Kidney capillary endothelial cell (primary cell): ENCODE results near the gene UBE3C.
A peak's percentile ranks its signal among the peaks of the same experiment; 100 is the strongest.
"Not testable (repeated sequence)": the region's sequence is repeated elsewhere in the genome, so short reads cannot be mapped to it uniquely, and the experiment has no call there.

Experiments used
- DNase-seq: peaks from one replicate; pipeline ENCODE4 v3.0.0-alpha.2; 2018; ENCODE audit warnings: low spot score

Gene UBE3C

DNA sequence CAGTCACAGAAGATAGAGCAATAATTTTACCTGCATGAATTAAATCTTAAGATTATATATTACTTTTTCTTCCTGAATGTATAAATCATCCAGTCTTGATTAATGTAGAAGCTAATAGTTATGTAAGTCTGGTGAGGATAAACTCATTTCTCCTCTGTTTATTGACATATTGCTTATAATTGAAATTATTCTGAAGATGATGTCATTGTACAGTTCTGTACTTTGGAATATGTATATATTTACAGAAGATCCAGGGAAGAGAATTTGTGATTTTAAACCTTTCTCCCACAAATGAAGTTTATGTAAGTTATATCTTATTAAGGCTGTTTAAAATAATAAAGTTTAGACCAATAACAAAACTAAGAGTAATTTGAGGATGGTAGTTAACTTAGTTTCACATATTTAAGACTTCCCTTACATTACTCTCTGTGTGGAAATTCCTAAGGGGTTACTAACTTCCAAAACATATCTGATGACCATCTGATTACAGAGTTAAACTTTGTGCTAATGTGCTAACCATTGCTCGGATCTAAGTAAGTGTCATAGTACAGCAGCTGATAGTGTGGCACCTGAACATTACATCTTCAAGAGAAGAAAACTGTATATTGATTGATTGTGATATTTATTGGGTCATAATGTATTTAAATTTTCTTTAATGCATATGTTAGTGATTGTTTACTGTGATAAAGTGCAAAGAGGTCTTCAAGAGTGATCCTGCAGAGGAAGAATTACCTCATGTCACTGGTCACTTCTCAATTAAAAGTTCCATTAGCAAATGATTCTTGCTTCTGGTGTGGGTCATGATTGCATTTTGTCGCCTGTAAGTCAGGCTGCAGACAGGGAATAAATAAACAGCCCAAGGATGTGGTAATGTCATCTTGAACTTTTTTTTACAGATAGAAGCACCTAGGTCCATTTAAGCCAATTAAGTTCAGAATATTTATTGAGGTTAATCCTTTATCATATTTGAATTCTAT, 96.9 kb downstream of the UBE3C start:
- no peak for DNase-seq

DNA sequence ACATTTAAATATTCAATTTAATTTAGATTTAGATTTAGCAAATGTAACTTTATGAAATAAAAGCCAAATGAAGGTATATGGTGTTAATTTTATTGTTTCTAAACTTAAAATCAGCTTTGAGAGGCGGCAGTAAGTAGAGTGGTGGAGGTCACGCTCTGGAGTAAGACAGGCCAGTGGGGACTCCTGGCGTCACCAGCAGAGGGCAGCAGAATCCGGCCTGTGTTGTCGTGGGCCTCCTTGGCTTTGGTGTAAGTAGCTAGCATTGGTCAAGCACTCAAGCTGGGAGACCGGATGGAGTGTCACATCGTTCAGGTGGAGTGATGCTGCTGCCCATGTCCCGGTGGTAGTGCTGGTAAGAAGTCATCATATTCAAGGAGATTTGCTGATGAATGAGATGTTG, 99.4 kb downstream of the UBE3C start:
- DNase-seq, result no peak

DNA sequence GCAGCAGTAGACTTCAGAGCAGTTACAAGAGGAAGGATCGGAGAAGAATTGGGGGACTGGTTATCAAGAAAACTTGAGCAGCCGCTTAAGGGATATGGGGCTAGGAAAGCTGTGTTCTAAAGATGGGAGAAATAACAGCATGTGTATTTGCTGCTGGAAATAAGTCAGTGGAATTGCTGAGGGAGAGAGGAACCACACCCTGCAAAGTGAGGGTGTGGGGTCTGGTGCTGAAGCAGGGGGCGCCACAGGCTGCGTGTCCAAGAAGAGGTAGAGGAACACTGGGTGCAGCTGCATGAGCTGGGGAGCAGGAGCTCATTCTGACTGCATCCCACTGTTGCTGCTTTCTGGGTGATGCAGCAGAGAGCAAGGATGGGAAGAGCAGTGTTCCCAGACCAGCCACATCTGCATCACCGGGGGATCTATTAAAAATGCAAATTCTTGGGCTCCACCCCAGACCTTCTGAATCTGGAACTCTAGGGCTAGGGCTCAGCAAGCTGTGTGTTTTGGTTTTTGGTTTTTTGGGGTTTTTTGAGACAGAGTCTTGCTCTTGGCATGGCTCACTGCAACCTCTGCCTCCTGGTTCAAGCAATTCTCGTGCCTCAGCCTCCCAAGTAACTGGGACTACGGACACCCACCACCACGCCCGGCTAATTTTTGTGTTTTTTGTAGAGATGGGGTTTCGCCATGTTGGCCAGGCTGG, 101.0 kb downstream of the UBE3C start:
- DNase-seq, result no peak

DNA sequence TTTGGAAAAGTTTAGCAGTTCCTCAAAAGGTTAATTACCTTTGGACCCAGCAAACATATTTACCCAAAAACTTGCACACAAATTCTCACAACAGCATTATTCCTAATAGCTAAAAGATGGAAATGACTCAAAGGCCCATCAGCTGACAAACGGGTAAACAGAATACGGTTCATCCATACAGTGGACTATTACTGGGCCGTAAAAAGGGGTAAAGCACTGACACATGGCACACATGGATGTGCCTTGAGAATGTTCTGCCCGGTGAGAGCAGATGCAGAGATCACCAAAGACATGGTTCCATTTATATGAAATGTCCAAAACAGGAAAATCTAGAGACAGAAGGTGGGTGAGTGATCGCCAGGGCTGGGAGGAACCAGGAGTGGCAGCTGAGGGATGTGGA, 102.9 kb downstream of the UBE3C start:
- no peak for DNase-seq

DNA sequence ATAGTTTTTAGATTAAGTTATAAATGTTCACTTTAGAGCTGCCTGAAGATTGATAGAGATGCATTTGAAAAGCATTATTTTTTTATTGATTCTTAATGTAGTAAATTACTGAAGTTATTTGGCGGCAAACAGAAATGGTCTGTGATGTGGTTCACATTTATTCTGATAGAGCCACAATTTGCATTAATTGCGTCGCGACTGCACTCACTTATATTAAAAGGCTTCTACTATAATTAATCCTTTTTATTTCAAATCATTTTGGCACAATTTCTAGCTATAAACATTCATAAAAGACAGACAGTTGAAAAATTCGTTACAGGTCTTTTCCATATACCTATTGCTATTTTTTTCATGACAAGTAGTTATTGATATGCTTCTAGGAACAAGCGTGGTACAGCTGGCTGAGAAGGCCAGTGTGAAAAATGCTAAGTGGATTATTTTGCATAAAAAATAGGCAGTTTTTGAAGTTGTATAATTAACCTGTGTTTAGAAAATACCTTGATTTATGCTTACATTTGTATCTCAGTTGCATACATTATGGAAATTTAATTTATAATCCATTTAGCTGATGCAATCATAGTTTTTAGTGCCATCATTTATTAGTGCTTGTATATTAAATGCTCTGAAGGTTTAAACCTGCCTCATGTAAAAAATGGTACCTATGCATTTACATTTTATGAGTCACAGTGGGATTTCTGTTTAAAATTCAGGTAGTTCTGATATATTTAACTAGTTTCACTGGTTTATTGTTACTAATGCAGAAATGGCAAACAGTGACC, 106.0 kb downstream of the UBE3C start:
- DNase-seq, result no peak

DNA sequence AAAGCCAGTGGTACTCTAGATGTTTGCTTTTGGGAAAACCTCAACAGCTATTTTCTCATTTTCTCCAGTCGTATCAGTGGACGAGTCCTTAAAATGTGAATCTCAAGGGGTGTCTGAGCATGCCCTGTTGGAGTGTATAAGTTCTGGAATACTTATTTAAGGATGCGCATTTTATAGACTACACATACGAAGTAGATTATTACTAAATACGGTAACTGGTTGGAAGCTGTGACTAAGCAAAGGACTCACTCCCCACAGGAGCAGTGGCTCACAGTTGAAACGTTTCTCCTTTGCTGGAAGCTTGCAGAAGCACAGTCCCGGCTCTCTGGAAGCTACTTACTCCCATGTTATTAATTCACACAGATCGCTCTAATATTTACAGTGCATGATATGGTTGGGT, 107.3 kb downstream of the UBE3C start:
- DNase-seq, result no peak

DNA sequence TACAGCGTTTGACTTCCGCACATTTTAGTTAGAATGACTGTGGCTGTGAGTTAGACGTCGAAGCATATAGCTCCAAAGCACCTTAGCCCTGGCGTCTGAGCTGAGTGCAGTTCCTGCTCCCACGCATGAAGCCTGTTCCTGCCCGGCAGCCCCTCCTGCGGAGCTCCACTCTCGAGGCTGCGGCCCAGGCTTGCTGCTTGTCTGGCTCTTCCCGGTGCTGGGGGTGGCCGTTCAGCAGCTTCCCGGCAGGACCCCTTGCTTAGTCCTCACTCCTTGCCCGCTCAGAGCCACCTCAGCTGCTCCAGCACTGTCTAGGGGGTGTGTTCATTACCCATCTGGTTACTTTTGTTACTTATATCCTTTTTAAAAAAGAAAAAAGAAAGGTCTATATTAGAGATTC, 109.9 kb downstream of the UBE3C start:
- DNase-seq, result no peak

DNA sequence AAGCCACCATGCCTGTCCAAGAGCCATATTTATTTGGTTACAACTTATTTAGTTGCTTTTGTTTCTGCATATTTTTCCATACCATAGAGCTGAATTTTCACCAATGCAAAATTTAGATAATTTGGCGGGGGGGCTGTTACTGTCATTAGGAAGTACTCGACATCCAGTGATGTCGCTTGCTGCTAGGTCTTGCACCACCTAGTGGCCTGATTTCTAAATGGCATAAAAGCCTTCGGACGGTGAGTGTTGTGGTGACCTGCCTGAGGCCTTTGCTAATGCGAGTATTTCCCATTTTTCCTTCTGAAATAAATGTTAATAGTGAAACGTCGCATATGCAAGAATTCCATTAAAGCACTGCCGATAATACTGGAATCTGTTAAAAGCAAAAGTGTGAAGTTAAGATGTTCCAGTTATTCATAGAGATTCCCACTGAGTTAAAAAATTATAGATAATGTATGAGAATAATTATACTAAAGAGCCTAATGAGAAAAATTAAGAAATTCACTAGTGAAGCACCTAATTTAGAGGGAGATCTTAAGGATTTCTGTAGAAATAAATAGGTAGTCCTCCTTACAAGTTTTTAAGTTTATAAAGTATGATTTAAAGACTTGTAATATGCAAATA, 112.0 kb downstream of the UBE3C start:
- peak; percentile 49 for DNase-seq

DNA sequence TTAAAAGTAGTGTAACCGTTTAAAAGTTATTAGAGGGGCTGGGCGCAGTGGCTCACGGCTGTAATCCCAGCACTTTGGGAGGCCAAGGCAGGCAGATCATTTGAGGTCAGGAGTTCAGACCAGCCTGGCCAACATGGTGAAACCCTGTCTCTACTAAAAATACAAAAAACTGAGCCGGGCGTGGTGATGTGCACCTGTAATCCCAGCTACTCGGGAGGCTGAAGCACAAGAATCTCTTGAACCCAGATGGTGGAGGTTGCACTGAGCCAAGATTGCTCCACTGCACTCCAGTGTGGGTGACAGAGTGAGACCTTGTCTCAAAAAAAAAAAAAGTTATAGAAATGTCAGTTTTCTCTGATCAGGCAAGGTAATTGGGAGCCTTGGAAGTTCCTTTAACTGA, 113.1 kb downstream of the UBE3C start:
- DNase-seq, result not testable (repeated sequence)

DNA sequence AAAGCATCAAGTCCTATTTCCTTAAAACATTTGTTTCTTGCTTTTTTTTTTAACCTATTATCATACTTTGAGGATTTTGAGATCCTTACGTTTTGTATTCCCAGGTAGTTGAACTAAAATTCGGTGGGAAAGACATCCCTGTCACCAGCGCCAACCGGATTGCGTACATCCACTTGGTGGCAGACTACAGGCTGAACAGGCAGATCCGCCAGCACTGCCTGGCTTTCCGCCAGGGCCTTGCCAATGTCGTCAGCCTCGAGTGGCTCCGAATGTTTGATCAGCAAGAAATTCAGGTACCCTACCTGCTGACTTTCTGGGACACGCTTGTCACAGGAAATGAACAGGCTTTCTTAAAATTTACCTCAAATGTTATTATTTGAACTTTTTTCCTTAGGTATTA, 115.1 kb downstream of the UBE3C start:
- no peak for DNase-seq

DNA sequence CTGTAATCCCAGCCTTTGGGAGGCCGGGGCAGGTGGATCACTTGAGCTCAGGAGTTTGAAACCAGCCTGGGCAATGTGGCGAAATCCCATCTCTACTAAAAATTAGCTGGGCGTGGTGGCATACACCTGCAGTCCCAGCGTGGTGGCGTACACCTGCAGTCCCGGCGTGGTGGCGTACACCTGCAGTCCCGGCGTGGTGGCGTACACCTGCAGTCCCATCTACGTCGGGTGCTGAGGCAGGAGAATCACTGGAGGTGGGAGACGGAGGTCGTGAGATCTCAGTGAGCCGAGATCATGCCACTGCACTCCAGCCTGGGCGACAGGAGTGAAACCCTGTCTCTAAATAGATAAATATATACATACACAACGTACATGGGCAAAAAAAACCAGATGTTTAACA, 116.1 kb downstream of the UBE3C start:
- DNase-seq, result not testable (repeated sequence)

DNA sequence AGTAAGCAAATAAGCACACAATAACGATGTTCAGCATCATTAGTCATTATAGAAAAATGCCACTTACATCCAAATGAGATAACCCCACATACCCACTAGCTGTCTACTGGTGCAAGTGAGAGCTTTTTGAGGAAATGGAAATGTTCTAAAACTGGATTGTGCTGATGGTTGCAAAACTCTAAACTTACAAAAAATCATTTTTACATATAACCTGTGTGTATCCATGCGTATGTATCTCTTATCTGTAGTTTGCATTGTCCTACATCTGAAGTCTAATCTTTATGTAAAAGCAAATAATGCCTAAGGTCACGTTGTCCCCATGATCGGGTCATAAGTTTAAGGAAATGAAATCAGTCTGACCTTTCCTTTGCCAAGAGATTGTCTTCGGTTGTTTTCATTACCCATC, 116.5 kb downstream of the UBE3C start:
- no peak for DNase-seq

DNA sequence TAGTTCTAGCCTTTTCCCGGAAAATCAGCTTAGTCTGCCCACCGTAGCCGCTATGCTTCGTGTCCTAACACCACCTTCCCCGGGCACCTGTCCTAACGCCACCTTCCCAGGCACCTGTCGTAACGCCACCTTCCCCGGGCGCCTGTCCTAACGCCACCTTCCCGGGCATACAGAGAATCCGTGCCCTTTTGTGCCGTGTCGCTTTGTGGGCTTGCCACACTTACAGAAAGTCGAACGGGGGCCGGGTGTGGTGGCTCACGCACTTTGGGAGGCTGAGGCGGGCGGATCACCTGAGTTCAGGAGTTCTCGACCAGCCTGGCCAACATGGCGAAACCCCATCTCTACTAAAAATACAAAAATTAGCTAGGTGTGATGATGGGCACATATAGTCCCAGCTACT, 124.4 kb downstream of the UBE3C start:
- DNase-seq, result no peak

DNA sequence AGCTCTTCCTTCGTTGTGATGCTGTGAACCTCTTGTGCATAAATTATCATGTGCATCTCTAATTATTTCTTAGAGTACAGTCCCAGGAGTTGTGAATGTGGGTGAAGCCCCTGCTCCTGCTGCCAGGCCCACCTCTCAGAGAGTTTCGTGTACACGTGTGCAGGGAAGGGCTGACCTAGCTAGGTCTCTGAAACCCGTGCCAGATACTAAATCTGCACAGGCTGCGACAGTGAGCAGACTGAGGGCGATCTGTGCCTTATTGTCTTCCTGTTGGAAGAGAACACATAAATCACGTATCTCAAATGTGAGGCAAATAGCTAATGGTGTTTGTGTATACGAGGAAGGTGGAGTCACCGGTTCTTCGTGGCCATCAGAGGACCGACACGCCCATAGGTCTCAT, 126.3 kb downstream of the UBE3C start:
- DNase-seq, result no peak

DNA sequence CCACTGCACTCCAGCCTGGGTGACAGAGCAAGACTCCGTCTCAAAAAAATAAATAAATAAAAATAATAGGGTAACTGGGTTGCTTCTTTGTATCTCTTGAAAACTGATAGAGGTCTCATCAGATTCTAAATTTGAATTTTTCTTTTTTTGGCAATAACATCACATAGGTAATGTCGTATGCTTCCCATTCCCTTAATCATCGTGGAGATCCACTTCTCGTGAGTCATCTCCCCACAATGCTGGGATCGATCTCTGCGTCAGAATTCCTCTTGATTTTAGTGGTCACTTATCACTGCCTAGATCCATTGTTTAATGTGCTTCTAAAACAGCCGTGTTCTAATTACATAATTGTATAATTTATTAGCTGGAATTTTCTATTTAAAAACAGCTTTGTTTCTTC, 127.5 kb downstream of the UBE3C start:
- DNase-seq, result no peak

DNA sequence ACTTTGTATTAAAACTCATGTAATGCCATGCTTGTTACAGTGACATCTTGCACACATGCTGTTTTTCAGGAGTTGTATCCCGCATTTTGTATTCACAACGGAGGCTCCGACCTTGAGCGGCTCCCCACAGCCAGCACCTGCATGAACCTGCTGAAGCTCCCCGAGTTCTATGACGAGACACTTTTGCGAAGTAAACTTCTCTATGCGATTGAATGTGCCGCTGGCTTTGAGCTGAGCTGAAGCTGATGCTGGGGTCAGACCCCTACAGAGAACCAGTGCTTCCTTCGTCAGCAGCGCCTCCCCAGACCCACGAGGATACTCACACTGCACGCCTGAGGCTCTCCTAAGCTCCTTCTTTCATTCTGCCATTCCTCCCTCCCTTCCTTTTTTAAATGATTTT, 128.8 kb downstream of the UBE3C start:
- DNase-seq, result no peak

DNA sequence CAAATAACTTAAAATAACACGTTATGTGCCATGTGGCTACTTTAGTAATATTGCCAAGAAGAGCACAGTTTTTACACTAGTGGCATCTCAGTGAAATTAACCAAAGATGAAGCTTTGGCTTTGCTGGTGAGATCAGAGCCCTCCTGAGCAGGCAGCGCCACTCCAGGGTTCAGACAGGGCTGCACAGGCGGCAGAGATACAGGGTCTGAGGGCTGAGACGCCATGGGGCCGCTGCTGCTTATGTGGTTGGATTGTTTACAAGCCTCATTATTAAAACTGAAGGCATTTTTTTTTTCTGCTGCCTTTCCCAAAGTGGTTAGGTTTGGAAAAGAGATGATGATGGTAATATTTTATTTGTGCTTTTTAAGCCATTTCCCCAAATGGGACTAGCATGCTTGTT, 129.2 kb downstream of the UBE3C start:
- no peak for DNase-seq

DNA sequence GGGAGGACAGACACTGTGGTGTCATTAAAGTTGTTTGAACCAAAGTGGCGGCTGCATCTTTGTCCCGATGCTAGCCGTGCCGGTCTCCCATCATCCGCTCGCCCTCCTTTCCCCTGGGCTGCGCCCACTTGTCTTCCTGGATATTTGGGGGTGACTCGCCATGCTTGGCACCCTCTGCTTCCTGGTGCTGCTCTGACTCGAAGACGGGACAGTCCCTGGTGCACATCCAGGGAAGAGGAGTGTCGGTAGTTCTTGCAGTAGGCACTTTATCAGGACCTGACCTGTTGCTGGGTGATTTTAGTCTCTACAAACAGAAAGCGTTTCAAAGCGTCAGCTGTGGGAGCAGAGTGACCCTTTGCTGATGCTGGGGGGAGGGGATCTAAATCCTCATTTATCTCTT, 129.8 kb downstream of the UBE3C start:
- no peak for DNase-seq

DNA sequence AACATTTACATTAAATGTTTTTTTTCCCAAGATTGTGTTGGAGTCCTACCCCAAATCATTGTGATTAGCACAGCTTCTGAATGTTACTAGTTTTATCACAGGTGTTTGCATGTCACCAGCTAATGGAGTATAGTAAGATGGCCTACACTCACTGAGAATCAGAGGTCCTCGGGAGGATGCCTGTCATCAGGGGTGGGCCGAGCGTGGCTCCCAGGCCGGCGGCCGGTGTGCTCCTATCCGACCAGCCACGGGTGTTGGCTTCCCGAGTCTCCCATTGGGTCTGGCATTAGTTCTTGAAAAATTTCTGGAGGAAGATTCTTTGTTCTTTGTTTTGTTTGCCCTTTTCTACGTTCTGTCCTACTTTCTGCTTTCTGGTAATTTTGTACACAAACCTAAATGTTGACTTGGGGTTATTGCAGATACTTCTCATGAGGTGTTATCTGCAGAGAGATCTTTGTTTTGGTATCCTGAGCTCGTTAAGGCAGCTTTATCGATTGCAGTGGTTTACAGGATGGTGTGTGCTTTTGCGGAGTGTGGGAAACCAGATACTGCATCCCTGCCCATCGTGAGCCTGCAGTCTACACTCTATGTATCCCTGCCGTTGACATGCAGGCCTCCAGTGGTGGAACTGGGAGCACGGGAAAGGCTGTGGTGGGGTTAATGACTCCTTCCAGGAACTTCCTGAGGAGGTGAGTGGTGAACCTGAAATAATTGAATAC, 130.8 kb downstream of the UBE3C start:
- DNase-seq, result no peak

DNA sequence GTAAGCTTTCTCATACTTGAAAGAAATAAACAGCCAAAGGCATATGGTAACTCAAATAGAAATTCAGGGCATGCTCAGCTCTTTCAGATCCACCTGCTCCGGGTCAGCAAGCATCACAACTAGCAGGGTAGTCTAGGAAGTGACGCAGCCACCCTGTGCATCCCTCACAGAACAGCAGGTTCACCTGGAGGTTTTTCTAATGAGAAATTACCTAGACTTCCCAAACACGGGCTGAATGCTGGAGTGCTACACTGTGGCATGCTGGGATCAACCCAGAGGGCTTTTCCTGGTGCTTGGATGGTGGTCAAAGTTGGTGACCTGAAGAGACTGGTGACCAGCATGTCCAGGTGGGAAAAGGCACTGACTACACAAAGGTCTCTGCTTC, 131.3 kb downstream of the UBE3C start:
- no peak for DNase-seq

DNA sequence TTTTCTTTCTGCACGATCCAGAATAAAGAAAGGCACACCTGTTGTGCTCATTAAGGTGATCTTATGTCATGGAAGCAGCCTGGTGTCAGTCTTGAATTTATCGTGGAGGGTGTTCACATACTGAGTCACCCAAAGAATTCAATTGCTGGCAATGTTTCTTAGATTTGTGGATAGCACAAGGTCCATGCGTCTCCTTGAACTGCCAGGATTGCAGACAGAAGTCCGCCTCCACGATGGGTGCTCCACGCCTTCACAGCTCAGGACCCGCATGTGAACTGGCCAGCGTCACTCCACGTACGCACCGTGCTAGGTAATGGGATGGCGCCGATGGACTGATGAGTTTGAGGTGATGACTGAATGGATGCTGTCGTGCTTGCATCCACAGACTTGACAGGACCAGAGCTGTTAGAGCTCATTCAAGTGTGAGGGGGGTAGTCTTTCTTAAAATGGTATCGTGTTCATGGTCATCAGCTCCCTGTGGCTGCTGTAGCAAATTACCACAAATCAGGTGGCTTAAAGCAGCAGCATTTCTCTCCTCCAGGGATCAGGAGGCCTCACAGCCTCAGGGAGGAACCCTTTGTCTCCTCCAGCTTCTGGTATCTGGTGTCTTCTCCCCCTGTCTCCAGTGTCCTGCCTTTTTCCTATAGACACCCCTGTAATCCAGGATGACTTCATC, 132.7 kb downstream of the UBE3C start:
- DNase-seq, result no peak
